DLD1 (cell line): Measurements from ENCODE around the gene PIPOX.

Experiments
- in situ Hi-C: cut with HindIII; loops from 2 replicates; pipeline ENCODE4 v1.10.0; 2017; ENCODE audit warnings: low sequenced_read_pairs

Gene PIPOX

GRCh38 chr17:29045734-29046472 is 3.0 kb downstream of the PIPOX start:
- in situ Hi-C loops, result no loop called here

- in situ Hi-C loops, result no loop called here
Measured at GRCh38 chr17:29046473-29046839, 3.5 kb downstream of the PIPOX start.

- in situ Hi-C loops, result no loop called here
Measured at GRCh38 chr17:29048440-29049368, 5.8 kb downstream of the PIPOX start.

- in situ Hi-C loops, result no loop called here
Measured at GRCh38 chr17:29049541-29050145, 6.7 kb downstream of the PIPOX start.

GRCh38 chr17:29050176-29050575 is 7.2 kb downstream of the PIPOX start:
- in situ Hi-C loops, result no loop called here

- in situ Hi-C loops, result no loop called here
Measured at GRCh38 chr17:29051194-29051593, 8.3 kb downstream of the PIPOX start.

- in situ Hi-C loops, result no loop called here
Measured at GRCh38 chr17:29051731-29052130, 8.8 kb downstream of the PIPOX start.

- in situ Hi-C loops, result no loop called here
Measured at GRCh38 chr17:29054835-29055234, 11.9 kb downstream of the PIPOX start.

- in situ Hi-C loops, result no loop called here
Measured at GRCh38 chr17:29057361-29057760, 14.4 kb downstream of the PIPOX start.

- in situ Hi-C loops, result no loop called here
Measured at GRCh38 chr17:29058391-29058790, 15.4 kb downstream of the PIPOX start.

GRCh38 chr17:29059281-29059680 is 16.3 kb downstream of the PIPOX start:
- in situ Hi-C loops, result no loop called here

GRCh38 chr17:29060475-29060874 is 17.5 kb downstream of the PIPOX start:
- in situ Hi-C loops, result no loop called here

- in situ Hi-C loops, result no loop called here
Measured at GRCh38 chr17:29061036-29061435, 18.1 kb downstream of the PIPOX start.

- in situ Hi-C loops, result no loop called here
Measured at GRCh38 chr17:29062215-29062614, 19.3 kb downstream of the PIPOX start.

GRCh38 chr17:29063992-29064391 is 21.1 kb downstream of the PIPOX start:
- in situ Hi-C loops, result no loop called here

- in situ Hi-C loops, result no loop called here
Measured at GRCh38 chr17:29066047-29066446, 23.1 kb downstream of the PIPOX start.

- in situ Hi-C loops, result no loop called here
Measured at GRCh38 chr17:29066606-29067005, 23.7 kb downstream of the PIPOX start.

GRCh38 chr17:29068818-29069217 is 25.9 kb downstream of the PIPOX start:
- in situ Hi-C loops, result no loop called here

GRCh38 chr17:29069526-29070041 is 26.6 kb downstream of the PIPOX start:
- in situ Hi-C loops, result no loop called here

- in situ Hi-C loops, result no loop called here
Measured at GRCh38 chr17:29070308-29070707, 27.4 kb downstream of the PIPOX start.

GRCh38 chr17:29070781-29071180 is 27.8 kb downstream of the PIPOX start:
- in situ Hi-C loops, result no loop called here
